NCI-H226 (cell line): Measurements from ENCODE around the gene PDE5A.

Experiments used
- DNase-seq: peaks from one replicate; pipeline ENCODE4 v3.0.0-alpha.2; 2015

The PDE5A gene

DNA sequence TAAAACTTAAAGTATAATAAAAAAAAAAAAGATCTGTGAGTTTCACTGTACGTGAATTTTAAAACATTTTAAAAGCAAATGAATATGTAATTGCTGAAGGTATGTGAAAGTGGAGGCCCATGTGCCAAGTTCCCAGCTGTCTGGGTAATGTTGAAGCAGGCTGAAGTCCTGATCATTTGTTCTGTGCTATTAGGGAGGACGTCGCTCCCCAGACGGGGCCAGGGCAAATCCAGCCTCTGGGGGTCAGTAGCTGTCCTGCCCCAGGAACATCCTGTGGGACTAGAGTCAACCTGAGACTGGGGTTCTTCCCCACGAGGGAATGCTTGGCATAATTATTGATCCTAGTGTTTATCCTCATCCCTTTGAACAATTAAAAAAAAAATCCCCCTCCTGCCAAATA, 48.8 kb downstream of the PDE5A start:
- no peak for DNase-seq

DNA sequence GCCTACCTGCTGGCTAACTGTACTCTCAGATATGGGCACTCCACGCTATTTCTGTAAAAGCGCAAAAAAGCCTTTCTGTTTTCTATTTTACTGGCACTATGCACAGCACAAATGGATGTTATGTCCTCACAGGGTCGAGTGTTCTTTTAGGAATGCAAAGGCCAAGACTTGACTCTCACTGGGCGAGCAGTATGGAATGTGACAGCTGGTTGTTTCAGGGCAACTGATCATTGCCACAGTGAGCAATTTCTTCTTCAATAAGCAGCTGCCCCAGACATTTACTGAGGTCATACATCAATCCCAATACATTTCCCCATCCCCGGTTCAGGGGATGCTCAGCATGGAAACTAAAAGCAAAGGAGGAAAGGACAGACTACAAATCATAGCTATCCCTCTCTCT, 58.2 kb downstream of the PDE5A start:
- DNase-seq = no peak

DNA sequence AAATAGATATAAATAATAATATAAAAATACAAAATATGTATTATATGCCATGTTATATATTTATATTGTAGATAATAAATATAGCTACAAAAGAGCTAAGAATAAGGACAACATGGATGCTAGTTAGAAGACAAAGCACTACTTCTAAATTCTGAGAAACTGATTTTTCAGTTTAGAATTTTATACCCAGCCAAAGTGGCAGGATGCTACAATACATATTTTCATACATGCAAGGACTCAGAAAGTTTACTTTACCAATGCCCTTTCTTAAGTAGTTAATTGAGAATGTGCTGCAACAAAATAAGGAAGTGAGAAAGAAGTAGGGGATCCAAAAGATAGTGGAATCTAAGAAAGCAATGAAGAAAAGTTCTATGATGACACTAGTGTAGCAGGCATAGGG, 64.5 kb downstream of the PDE5A start:
- DNase-seq = no peak

DNA sequence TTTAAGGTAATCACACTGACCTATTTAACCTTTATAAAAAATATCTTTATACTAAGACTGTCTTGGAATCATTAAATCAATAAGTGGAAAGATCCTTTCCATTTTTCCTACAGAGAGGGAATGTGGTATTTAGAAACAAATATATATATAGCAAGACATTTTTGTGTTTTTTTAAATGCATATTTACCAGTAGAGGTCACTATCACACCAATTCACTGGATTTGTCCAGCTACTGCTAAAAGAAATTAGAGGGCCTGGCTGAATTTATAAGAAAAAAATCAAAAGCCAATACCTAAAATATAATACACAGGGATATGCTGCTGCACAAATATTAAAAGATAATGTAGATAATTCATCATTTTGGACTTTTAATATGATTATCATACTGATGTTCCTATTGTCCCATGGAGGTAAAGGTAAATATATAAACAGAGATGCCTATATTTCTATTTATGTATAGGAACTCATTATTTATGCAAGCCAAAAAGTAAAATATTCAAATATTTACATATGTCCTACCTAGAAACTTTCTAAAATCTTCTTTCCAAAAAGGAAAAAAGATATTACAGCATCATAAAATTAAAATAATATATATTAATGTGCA, 69.5 kb downstream of the PDE5A start:
- peak; percentile 20 for DNase-seq

DNA sequence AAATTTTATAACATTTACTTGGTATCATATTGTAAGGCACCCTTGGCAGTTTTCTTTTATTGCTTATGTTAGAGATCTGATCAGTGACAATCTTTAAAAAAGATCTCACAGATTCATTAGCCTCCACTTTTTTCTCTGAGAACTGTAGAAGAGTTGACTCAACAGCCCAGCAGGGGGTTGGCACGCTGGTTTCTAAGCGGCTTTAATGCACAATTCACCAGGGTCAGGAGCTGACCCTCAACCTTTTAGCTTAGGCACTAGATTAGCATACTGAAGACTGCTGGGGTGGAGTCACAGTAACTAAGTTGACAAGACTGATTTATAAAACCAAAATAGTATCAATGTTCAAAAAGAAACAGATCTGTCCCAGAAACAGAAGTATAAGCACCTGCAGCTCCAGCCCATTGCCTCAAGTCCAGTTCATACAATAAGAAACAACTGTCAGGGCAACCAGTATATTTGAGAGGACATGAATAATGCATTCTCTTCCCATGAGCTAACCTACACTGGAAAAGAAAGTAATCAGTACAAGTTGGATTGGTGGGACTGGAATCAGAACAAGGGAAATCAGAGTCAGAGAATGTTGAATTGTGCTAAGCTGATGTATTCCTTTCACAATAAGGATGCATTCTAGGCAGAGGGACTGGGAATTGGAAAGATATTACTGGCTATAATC, 77.6 kb downstream of the PDE5A start:
- DNase-seq = peak; percentile 46

DNA sequence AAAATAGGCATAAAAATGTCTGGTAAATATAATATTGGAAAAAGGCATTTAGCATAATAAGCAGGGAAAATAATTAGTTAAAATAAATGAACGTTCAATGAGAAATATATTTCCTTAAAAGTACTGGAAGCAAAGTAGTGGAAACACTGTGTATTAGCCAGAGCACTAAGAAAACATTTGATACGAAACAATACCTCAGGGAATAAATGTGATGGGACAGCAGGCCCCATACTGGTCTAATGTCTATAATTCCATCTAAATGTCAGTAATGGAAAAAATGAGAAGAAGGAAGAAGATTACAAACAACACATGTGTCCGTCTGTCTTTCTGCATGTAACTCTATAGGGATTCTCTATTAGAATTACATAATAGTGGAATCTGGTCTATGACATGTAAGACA, 79.0 kb downstream of the PDE5A start:
- no peak for DNase-seq

DNA sequence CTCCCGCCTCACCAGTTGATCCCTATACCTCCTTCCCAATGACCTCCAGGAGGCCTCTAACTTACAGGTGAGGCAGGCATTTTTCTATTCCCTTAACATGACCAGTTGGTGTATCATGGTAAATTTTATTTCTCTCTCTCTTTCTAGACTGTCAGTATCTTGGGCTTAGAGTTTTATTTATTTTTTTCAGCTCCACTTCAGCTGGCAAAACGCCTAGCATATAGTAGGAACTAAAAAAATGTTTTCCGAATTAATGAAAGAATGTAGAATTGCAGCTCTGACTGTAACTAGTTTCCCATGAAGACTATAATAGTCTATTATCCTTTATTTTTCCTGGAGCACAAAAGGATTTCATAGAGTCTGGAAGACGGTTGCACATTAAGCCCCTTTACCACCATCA, 84.8 kb downstream of the PDE5A start:
- DNase-seq = no peak

DNA sequence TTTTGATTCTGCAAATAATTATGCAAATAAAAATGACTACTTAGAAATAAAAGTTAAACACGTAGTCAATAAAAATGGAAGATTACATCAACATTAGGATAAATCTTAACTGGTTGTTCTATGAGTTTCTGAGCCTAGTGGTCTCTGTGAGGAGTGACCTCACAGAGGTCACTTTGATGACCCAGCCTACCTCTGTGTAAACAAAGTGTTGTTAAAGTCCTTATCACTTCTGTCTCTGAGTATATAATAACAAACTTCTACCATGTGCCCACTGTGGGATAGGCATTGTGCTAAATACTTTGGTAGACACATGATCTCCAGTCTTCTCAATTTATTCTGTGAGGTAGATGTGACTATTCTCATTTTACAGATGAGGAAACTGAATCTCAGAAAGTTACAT, 85.4 kb downstream of the PDE5A start:
- DNase-seq = no peak

DNA sequence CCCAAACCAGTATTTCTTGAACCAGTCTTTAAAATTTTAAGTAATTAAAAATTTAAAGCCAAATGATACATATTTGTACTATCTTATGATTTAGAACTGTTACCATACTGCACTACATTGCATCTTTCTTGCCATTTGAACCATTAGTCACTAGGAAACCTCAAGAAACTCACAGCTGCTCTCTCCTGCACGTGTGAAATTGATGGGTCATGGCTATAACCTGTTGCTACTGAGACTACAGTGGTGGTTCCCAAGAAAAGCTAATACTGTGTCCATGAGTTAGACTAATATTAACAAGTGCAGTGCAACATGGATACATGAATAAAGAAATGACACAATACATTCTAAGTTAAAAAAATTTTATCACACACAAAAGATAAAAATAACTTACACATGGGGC, 88.4 kb downstream of the PDE5A start:
- no peak for DNase-seq

DNA sequence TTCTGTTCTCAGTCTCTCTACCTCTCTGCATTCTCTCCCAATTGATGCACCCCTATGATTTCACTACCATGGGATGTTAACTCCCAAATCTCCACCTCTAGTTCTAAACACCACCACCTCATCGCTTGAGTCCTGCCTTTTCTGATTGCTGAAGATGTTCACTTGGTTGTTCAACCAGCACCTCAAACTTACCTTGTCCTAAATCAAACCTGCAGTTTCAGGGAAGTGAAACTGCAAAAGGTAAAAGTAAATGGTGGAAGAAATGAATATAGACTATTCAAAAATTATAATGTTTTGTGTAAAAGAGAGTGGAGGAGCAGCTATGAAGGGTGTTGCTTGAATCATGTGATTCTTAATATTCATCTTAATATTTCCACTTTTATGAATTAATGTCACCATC, 91.0 kb downstream of the PDE5A start:
- DNase-seq = no peak

DNA sequence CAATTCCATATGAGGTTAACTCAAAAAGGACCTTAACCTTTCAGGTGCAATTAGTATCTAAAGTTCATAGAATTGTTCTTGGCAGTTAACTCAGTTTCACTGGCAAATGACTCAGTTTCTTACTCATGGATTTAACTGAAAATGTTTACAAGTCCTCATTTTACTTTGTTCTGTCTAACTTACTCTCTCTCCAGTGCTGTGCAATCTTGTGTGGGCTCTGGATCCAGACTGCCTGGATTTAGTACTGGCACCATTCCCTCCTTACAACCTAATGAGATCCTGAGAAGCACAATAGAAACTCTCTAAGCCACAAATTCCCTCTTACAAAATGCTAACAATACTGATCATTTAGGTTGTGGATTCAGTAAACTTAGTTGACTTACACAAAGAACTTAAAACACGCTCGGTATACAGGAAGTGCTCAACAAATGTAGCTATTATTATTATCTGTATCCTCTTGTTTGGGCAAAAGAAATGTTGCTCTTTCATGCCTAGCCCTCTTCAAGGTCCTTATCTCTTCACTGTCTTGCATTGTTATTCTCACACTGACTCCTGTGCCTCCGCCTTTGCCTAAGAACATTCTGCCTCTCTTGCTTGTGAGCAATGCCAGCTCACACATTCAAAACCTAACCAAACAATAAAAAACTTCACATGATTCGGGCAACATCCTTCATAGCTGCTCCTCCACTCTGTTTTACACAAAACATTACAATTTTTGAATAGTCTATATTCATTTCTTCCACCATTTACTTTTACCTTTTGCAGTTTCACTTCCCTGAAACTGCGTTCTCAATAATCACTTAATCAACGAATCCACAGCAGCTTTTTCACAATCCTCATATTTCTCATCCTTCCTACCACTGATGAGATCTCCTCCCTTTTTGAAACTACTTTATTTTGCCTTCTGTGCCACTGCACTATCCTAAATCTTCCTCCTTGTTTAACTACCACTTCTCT, 91.8 kb downstream of the PDE5A start:
- no peak for DNase-seq

DNA sequence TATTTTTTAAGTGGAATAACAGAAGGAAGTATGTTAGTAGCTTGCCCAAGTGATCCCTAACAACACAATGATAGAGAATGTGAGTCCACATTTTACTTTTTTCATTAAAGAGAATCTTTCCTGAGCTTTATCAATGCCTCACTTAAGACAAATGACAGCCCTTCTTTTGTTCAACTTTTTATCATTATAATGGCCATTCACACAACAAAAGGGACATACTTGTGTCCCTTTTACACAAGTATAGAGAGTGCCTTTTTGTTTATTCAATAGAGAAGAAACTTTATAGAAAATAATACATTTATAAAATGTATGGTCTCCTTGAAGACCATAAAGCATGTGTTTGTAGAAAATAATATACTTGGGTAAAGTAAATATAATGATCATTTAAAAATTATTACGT, 96.3 kb downstream of the PDE5A start:
- no peak for DNase-seq

DNA sequence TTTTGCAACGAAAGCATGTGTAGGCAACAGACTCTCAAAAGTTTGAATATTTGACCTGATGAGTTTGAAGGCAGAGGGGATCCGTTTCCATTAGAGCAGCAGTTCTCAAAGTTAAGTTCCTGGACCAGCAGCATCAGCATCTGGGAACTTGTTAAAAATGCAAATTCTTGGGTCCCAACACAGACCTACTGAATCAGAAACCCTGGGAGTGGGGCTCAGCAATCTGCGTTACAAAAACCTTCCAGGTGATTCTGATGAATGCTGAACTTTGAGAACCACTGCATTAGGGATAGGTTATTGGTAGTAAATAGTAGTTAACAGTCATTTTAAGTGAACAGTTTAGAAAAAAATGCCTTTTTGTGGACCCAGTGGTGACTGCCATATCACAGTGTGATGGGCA, 98.8 kb downstream of the PDE5A start:
- DNase-seq = no peak

DNA sequence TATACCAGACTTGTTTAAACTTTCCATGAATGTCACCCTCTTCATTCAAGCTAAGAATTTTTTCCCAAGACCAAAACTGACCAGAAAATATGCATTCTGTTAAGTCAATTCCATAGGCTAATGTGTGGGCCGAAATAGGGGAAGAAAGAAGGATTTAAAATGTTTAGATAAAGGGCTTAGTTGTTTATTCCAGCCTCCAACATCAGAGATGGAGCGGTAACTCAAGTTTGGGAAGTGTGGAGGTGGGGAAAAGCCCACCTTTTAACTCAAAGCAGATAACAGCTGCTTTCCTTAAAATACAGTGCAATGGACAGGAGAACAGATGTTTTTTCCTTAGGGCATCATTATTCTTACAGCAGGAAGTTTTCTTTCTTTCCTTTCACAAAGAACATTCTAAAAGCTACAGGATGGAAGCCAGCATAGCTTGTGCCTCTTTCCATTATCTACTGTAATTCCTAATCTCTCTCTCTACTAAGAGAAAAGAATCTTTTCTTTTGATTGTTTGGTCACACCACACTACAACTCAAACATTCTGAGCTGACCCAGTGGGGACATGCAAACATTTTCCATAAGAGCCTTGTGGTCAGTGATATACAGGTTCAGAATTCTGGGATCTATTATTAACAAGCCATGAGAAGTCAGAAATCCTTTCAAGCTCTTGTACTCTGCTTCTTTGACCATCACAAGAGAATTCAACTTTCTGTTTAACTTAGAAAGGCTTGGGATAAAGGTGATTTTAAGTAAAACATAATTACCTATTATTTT, 101.6 kb downstream of the PDE5A start:
- no peak for DNase-seq

DNA sequence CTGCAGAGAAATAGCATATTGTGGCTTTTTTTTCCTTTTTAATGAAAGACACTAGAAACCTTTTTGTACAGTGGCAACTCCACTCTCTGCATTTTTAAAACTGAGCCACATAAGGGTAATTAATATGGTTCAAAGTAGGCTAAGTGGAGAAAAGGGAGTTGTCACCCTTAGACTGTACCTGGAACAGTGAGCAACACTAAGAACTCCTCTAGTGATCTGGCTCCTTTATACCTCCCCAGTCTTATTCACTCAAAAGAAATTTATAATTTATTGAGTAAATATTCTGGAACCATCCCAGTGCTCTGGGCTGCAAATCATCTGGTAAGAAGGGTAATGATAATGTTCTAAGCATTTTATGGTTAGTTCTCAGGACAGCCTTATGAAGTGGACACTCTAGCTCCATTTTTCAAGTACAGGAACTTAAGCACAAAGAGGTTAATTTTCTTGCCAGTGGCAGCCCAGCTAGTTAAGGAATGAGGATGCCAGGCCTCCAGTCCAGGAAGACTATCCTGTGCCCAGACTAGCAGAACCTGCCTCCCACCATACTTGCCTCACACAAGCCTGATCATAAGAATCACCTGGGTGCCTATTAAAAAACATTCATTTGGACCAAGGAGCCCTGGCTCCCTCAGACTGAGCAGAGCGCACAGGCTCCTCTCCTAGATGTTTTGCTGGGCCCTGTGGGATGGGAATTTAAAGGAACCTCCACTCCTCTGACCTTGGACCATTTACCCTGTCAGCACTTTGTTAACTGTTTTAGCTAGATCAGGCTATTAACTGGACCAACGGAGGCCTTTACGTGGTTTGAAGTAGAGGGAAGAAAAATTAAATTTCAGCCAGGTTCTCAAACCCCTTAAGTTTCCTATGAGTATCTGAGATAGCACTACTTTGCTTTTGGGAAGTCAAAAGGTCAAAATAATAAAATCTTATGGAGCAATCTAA, 102.6 kb downstream of the PDE5A start:
- DNase-seq = peak; percentile 32

DNA sequence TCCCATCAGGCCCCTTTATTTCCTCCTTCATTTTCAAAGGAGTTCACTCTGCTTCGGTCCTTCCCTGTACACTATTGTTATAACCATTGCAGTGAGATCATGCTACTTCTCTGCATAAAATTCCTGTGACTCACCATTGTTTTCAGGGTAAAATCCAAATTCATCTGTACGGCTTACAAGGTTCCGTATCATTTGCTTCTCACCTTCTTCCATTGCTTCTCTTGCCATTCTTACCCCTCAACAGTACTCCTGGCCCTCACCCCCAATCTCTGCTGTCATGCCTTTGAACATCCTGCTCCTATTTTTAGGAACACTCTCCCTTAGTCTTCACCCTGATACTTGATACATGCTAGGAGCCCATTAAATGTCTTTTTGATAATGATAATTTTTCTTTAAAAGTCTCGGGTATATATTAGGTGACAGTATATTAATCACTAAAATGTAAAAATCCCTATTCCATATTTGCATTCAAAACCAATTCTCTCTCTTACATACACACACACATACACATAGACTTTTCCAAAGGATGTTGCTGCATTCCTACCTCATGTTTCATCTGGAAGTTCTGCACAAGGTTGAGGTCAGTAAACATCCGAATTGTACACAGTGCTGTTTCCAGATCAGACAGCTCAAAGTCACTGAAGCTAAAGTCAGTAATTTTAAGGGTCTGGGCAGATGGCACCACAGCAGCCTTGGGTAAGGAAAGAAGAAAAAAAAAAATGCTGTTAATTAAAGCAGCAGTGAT, 103.4 kb downstream of the PDE5A start:
- peak; percentile 80 for DNase-seq

DNA sequence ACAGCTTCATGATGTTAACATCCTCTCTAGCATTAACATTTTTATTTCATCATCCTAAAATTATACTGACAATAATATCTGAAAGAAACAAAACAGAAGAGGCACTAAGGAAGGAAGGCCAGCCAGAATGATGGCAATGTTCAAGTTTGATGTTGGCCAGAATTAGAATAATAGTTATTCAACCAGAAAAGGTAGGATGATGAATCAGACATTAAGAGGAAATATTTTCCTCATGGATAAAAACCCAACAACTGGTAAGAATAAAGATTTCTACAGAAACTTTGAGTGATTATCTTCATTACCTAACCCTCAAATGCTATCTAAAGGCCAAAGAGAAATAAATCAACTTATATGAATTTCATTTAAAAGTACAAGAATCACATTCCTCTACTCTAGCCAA, 105.2 kb downstream of the PDE5A start:
- no peak for DNase-seq

DNA sequence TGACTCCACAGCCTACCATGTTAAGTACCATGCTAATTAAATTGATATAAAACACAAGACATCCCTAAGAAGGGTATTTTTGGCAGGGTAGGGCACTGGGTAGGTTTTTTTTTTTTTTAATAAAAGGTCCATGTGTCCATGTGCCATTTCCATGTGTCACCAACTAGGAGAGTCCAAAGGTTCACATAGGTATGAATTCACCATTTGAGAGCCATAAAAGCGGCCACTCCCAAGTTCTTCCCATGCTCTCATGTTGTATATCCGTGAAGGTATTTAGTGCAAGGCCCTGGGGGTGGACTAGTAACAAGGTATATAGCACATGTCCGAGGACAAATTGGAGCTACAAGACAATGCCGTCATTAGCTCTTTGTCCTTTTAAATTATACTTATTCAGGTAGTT, 107.3 kb downstream of the PDE5A start:
- DNase-seq = no peak

DNA sequence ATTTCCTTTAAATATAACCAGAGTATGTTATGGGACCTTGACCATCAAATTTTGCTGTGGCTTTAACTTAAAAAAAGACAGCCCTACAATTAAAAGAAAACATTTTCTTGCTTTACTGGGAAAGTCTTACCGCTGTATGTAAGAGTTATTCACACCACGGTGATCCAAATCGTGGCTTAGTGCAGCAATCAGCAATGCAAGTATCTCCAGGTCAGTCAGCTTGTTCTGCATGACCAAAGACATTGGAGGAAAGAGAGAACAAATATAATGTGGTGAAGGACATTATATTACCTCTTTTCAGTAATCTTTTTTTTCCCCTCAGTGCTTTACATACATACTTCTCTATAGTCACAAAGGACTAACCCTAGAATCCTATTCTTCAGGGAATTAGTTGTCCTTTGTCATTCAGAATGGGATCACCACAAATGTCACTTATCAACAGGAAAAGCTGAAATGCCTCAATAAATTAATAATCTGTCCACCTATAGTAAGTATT, 109.6 kb downstream of the PDE5A start:
- no peak for DNase-seq

DNA sequence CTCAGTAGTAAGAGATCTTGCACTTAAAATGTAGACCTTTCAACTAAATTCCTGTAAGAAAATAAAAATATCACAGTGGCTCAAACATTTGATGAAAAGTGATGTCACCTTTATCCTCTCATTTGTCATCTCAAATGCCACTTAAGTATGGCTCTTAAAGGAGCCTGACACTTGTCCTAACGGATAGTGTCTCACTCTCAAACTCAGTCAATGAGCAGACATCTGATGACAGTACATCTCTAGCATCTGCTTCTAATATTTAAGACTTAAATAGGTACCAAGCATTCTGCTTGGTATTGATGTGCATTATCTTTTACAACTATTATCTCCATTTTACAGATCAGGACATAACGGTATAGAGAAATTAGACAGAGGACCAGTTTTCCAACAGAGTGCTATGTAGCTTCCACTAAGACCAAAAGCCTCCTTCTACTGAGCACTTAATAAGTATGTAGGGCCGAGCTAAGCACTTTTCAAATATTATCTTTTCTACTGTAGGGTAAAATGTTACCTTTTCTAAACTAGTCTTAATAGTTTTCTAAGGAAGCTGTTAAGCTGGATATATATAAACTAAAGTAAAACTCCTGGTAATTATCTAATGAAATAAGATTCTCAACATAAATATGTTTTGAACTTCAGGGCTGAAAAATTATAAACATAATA, 110.2 kb downstream of the PDE5A start:
- DNase-seq = no peak
